ENCODE data around the gene PPIC. TPM values are rescaled to one million over a fixed set of nuclear protein-coding genes. Genes with fewer than 3 reads are reported as not detected.

Gene PPIC
- total RNA-seq, 4 donors from 2014 or later: 21.7 to 77.3 (median 58.5) TPM

GRCh38 chr5:122985006-122985700 lies 51.4 kb downstream of the PPIC start:
- Histone ChIP-seq H3K9me3 (no peaks in the 10 kb centered on the region), H3K36me3 (peaks cover 0 to 4% (median 0%) of the 10 kb centered on the region in 3 donors), H3K27me3 (no peaks in the 10 kb centered on the region), H3K27ac (no peak overlapping the region), H3K4me1 (no peaks in the 10 kb centered on the region), H3K4me3 (no peak overlapping the region)
- no peak for DNase-seq
- WGBS, 2 donors: 90 to 93% methylated on average over 4 of the region's 4 CpGs
- TF ChIP-seq POLR2A (IDR thresholded peaks at IDR 0.05): no peak
- TF ChIP-seq CTCF (IDR thresholded peaks at IDR 0.05): no peak
- intact Hi-C loops (cut with DNase I): no loop called here

- TF ChIP-seq POLR2A (IDR thresholded peaks at IDR 0.05) (no peak), CTCF (IDR thresholded peaks at IDR 0.05) (no peak)
- intact Hi-C loops (cut with DNase I): no loop called here
- Histone ChIP-seq H3K36me3 (peaks cover 0 to 4% (median 0%) of the 10 kb centered on the region in 3 donors), H3K4me3 (no peak overlapping the region), H3K27me3 (no peaks in the 10 kb centered on the region), H3K27ac (no peak overlapping the region), H3K9me3 (no peaks in the 10 kb centered on the region), H3K4me1 (no peaks in the 10 kb centered on the region)
- 85 to 86% methylated on average over 3 of the region's 3 CpGs for WGBS, 2 donors
- DNase-seq: no peak
Measured at GRCh38 chr5:122984425-122984824, 52.1 kb downstream of the PPIC start.

GRCh38 chr5:122982376-122982775 lies 54.1 kb downstream of the PPIC start:
- no peak for DNase-seq
- Histone ChIP-seq H3K4me3 (no peak overlapping the region), H3K9me3 (no peaks in the 10 kb centered on the region), H3K36me3 (peaks cover 0 to 4% (median 0%) of the 10 kb centered on the region in 3 donors), H3K4me1 (no peaks in the 10 kb centered on the region), H3K27ac (no peak overlapping the region), H3K27me3 (no peaks in the 10 kb centered on the region)
- 0% methylated on average over 1 of the region's 1 CpG for WGBS, 2 donors
- TF ChIP-seq CTCF (IDR thresholded peaks at IDR 0.05): no peak
- no peak for TF ChIP-seq POLR2A (IDR thresholded peaks at IDR 0.05)
- intact Hi-C loops (cut with DNase I): no loop called here

- Histone ChIP-seq H3K9me3 (no peaks in the 10 kb centered on the region), H3K4me3 (no peak overlapping the region), H3K36me3 (peaks cover 0 to 4% (median 0%) of the 10 kb centered on the region in 3 donors), H3K4me1 (no peaks in the 10 kb centered on the region), H3K27ac (no peak overlapping the region), H3K27me3 (no peaks in the 10 kb centered on the region)
- 43 to 69% methylated on average over 2 of the region's 2 CpGs for WGBS, 2 donors
- intact Hi-C loops (cut with DNase I): no loop called here
- DNase-seq: no peak
- TF ChIP-seq POLR2A (IDR thresholded peaks at IDR 0.05) (no peak), CTCF (IDR thresholded peaks at IDR 0.05) (no peak)
Measured at GRCh38 chr5:122981846-122982245, 54.7 kb downstream of the PPIC start.

GRCh38 chr5:122978644-122979297 lies 57.8 kb downstream of the PPIC start:
- intact Hi-C loops (cut with DNase I): no loop called here
- 95 to 96% methylated on average over 5 of the region's 5 CpGs for WGBS, 2 donors
- no peak overlapping the region for H3K27ac ChIP-seq
- H3K36me3 ChIP-seq: no peaks in the 10 kb centered on the region
- no peaks in the 10 kb centered on the region for H3K4me1 ChIP-seq
- no peak overlapping the region for H3K4me3 ChIP-seq
- H3K27me3 ChIP-seq: no peaks in the 10 kb centered on the region
- DNase-seq: no peak
- no peaks in the 10 kb centered on the region for H3K9me3 ChIP-seq
- TF ChIP-seq POLR2A (IDR thresholded peaks at IDR 0.05) (no peak), CTCF (IDR thresholded peaks at IDR 0.05) (no peak)

All from esophagus squamous epithelium (tissue), 5 donors.